SHP77 treated with DMSO at 0.1 percent for 48 hours (cell line): ENCODE results near the gene DIP2B.

Experiments used
- DNase-seq: peaks from one replicate; lab custom pipeline; 2025; lab: John Stamatoyannopoulos, UW

Gene DIP2B

DNA sequence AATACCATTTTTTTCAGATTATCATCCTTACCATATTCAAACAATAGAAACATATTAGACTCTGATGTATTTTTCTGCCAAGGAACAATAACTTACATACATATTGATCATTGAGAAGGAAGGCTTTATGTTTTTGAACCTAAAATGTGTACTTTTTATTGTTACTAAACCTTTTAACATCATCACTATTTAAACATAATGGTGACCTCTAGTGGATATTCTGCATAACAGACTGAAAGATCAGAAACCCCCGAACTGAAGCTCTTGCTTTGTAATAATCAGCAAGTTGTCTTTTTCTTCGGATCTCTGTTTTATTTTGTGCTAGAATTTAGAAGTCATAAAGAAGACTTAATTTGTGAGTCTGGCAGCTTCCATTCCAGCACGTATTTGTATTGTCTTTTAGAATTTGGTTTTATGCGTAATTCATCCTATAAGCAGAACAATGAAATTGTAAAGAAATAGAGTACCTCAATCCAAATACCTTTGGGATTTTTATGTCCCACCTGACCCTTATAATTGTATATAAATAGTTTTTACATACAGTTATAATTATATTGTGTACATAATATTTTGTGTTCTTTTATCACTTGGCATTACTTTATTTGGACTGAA, 133.2 kb downstream of the DIP2B start:
- no peak for DNase-seq

DNA sequence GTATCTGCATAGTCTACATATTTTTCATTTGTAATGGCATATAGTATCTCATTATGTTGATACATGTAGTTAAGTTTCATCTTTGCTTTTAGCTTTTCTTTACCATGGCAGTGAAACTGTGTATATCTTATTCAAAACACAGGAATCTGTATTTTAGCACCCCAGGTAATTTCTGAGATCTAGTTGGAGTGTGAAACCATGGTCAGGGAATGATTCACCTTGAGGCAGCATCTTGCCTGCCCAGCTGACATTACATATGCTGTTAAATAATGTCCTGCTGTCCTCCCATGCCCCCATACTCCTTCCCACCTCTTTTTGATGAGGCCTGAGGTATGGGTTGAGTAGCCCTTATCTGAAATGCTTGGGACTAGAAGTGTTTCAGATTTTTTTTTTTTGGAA, 133.7 kb downstream of the DIP2B start:
- DNase-seq, result no peak

DNA sequence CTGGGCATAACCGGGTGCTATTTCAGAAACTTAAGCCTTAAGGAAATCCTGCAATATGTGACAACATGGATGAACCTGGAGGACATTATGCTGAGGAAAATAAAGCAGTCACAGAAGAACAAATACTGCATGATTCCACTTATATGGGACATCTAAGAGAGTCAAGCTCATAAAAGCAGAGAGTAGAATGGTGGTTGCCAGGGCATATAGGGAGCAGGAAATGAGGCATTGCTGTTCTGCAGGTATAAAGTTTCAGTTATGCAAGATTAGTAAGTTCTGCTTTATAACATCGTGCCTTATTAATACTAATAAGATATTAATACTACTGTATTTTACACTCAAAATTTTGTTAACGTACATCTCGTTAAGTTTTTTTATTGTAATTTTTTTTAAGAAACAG, 134.9 kb downstream of the DIP2B start:
- DNase-seq, result no peak

DNA sequence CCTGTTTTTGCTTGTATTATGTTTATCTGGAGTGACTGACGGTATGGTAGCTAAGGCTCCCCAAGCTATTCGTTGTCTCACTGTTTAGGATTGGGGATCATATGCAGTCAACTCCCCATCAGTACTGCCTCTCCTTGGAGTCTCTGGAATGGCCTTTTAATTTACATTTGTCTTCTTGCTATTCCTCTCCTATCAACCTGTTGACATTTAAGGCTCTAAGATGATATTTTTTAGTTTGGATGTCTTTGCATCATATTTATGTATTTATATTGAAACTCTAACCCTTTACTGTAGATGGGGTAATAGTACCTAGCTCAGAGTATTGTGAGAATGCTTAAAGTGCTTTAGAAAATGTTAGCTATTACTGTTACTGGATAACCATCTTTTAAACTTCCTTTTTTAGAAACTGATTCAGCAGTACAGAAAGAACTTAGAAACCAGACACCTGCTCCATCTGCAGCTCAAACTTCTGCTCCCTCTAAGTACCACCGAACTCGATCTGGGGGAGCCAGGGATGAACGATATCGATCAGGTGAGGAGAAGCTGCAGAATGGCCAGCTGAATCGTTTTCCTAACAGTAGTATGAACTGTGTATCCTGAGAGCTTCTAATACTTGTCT, 135.6 kb downstream of the DIP2B start:
- DNase-seq, result no peak

DNA sequence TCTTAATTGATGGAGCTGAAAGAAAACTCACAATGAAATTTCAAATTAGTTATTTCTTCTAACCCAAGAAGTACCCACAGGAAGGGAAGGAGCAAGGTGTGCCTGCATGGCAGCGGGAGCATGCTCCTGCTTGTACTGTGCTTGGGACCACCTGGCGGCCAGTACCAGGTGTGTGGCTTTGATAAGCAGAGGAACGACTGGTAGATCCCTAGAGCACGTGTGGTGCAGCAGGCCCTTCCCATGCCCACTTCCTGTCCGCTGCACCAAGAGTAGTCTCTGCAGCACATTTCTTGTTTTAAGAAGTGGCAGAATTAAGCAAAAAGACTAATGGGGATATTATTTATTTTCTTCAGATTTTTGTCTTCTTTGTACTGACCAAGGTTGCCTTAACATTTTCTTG, 136.8 kb downstream of the DIP2B start:
- DNase-seq, result no peak

DNA sequence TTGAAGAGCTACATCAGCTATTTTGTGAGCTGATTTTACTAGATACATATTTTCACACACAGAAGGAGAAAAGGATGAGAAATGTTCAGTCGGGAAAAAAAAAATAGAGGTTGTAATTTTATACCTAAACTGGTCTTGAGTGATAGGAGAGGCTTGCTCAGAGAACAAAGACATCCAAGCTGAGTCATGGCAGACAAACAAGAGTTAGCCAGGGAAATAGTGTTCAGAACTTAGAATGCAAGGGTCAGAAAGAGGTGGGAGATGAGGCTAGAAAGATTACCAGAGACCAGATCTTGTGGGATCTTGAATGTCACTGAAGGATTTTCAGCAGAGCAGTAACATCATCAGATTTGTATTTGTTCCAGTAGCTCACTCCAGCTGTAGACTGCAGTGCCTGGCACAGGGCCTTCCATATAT, 137.3 kb downstream of the DIP2B start:
- no peak for DNase-seq

DNA sequence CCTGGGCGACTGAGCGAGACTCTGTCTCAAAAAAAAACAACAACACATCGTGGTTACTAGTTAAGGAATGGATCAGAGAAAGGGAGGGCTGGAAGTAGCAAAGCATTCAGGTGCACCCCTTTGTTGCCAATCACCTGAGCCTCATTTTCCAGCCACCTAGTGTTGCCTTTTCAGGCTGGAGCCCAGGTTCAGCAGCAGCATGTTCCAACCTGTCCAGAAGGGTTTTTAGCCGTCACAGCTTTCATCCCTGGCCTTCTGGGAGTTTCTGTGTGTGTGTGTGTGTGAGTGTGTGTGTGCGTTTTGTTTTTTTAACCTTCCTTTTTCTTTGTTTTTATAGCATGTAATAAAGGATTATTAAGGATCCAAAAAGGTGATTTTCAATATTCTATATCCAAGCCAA, 138.0 kb downstream of the DIP2B start:
- no peak for DNase-seq

DNA sequence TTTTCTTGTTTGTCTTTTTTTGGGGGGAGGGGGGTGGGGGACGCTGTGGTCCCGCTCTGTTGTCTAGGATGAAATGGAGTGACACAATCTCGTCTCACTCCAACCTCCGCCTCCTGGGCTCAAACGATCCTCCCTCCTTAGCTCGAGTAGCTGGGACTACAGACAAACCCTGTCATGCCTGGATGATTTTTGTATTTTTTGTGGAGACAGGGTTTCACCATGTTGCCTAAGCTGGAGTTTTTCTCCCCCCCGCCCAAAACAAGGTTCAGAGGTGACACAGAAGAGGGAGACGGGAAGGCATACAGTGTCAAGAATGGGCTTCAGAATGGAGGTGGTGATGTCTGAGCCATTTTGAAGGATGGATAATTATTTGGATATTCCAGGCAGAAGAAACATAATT, 142.2 kb downstream of the DIP2B start:
- DNase-seq, result no peak

DNA sequence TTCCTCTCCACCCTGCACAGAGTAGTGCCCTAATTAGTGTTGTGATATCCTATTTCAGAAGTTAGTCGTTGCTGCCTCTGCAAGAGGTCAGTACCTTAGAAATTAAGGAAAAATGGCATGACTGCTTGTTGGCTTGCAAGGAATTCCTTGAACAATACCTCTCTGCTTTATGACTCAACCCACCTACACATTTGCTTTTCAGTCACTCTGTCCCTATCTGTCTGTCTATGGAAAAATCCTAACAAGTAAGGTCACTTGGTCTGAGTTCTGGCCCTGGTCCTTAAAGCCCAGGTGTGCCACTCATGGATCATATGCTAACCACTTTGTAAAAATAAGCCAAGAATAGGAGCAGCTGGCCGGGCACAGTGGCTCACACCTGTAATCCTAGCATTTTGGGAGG, 142.7 kb downstream of the DIP2B start:
- DNase-seq, result no peak

DNA sequence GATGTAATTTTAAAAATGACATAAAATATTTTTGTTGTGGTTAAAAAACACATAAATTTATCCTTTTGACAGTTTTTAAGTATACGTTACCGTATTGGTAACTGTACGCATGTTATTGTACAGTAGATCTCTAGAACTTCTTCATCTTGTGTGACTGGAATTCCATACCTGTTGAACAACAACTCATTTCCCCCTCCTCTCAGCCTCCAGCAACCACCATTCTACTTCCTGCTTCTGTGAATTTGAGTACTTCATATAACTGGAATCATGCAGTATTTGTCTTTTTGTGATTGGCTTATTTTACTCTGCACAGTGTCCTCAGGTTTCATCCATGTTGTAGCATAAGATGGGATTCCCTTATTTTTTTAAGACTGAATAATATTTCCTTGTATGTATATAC, 145.5 kb downstream of the DIP2B start:
- no peak for DNase-seq

DNA sequence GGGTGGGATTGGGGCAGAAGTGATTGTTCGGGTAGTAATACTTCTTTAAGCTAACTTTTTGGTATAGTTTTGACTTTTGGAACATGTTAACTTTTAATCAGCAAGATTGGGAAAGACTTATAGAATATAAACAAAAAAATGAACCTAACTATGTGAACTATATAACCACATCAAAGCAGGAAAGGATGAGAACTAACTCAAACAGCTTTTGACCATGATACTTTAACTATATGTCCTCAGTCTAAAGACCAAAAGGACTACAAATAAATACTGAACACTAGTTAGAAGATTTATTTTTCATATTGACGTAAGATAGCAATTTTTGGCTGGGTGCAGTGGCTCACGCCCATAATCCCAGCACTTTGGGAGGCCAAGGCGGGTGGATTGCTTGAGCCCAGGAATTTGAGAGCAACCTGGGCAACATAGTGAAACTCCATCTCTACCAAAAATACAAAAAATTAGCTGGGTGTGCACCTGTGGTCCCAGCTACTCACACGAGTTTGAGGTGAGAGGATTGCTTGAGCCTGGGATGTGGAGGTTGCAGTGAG, 150.7 kb downstream of the DIP2B start:
- no peak for DNase-seq

DNA sequence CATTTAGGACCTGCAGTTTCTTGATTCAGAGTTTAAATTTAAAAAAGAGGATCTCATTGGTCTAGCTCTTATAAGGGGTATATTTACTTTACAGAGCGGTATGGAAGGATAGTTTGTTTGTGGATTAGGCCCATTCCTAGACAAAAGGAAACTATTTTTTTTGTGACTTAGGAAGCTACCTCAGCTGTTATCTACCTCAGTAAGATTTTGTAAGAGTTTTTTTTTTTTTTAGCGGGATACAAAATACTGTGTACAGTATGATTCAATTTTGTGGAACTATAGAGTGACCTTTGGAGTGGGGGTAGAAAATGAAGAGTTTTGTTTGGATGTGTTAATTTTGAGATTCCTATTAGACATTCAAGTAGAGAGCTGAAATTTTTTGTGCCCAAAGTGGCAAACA, 154.5 kb downstream of the DIP2B start:
- no peak for DNase-seq

DNA sequence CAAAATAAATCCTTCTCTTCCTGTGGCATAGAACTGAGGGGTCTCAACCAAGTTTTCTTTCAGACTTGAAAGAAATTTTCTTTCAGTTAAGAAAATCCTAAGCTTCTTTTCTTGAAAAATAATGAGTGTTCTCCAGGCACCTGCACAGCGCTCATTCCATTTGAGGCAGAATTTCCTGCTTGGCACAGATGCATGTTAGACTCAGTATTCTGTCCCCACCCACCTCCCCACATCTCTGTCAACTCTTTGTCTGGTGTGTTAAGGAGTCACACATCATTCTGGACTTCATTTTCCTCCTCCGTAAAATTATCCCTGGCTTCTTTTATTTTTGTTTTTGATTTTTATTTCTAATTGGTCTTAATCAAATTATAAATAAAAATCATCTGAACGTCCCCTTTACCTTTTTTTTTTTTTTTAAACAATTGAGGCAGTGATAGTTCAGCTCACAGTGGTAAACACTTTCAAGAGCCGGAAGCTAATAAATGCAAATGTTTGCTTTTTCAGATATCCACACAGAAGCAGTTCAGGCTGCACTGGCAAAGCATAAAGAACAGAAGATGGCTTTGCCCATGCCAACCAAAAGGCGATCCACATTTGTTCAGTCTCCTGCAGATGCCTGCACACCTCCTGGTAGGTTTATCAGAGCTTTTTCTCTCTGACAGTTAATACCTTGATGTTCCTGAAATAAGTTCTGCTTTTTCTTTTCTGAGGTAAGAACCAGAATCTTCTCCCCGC, 155.1 kb downstream of the DIP2B start:
- no peak for DNase-seq

DNA sequence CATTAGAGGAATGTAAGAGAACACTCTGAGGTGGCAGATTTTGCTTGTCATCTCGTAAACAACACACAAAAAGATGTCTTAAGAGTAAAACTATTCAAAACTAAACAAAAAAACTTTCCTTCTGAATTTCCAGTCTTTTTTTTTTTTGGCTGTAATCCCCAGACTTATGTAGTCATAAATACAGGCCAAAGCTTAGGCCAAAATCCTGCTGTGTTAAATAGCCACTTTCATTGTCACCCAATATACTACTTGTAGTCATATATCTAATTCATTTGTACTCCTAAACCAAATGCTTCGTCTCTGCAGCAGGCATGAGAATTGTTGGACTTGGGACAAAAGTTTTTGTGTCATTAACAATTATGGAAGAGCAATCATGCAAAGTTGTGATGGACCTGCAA, 155.6 kb downstream of the DIP2B start:
- no peak for DNase-seq

DNA sequence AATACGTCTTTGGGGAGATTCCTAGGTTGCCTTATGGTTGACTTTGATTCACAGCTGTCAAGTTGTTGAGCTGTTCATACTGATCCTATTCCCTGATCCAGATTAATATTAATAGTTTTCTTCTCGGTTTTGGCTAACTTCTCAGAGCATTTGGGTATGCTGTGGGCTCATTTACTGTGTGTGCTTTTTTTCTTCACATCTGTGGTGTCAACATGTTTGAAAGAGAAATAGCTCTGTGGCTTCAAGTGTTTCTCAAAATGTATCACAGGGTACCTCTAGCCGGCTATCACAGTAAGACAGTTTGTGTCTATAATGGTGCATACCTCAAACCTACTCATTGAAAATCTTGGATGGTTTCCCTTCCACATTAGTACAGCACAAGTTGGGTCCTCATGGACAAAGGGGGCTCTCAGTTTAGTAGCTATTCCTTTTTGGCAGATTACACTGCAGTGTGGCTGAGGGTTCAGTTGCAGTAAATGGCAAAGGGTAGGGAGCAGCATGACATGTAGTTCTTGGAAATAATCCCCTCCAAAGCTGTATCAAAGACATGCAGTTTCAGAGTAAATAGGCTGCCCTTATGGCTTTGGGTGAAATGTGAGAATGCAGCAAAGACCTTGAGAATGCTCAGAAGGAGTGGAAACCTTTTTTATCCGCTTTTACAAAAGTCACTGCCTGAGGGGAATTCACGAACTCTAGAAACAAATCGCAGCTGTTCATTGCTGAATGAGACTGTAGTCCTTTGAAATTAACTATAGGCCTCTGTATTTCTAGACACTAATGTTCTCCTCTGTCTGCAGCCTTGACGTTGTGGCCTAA, 156.7 kb downstream of the DIP2B start:
- no peak for DNase-seq

DNA sequence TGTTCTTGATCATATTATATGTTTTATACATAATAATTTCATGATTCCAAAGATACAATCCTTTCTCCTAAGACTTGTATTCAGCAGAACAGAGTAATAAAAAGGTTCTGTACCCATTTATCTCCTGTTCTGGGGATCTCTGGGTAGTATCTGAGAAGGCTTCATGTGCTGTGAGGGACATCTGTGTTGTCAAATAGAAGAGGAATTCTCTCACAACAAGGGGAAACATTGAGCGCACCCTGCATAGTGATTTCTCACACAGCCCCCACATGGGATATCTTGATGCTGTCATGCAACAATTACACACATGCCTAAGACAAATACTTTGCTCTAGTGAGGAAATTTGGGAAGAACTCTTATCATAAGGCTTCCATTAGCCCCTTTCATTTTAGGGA, 157.3 kb downstream of the DIP2B start:
- no peak for DNase-seq

DNA sequence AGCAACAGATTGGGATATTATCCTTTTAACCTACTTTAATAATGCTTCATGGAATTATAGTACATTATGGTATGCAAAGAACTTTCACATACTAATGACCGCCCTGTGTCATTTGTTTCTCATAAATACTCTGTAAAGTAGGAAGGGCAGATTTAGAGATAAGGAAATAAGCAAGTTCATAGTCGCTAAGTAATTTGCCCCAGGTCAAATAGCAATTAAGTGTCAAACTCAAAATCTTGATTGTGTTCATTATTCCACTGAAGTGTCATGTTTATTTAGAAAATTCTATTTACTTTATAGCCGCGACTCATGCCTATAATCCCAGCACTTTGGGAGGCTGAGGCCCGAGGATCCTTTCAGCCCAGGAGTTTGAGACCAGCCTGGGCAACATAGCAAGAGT, 160.4 kb downstream of the DIP2B start:
- DNase-seq, result no peak

DNA sequence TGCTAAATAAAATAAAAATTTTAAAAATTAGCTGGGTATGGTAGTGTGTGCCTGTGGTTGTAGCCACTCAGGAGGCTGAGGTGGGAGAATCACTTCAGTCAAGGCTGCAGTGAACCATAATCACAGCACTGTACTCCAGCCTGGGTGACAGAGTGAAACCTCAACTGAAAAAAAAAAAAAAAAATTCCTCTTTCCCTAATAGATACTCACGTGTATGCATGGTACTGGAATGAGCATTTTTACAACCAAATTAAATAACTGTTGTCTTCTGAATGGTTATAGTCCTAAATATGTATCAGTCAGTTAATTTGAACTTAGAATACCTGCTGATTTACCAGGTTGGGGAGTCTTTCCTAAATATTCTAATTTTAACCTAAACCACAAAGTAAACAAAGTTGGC, 160.8 kb downstream of the DIP2B start:
- no peak for DNase-seq

DNA sequence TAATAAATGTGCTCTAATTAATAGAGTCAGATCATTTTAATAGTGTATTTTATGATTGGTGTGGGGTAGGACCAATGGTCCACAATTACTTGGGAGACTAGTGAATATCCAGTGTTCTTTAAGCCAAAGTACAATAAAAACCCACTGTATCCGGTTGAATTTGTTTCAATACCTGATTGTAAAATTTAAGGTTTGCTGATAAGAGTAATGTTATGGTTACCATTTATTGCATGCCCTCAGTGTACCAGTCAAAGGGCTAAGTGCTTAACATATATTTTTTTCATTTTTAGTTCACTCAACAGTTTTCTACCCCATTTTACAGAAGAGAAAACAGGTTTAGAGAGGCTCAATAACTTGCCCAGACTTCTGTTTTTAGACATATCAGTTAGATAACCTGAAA, 161.2 kb downstream of the DIP2B start:
- DNase-seq, result no peak

DNA sequence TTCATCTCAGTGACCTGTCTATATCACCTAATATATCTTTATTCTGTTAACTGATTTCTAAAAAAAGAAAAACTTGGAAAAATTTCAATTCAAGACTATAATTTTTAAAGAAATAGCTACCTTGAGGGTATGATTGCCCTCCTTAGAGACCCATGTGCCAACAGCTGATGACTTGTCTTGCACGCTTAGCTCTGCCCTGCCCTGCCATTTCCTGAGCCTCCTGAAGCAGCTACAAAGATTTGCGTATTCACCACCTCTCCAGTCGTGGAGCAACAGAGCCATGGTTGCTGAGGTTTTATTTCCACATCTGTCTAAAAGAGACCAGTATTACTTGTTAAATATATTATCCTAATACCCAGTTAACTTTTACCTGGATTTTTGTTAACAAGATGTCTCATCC, 167.4 kb downstream of the DIP2B start:
- DNase-seq, result no peak

DNA sequence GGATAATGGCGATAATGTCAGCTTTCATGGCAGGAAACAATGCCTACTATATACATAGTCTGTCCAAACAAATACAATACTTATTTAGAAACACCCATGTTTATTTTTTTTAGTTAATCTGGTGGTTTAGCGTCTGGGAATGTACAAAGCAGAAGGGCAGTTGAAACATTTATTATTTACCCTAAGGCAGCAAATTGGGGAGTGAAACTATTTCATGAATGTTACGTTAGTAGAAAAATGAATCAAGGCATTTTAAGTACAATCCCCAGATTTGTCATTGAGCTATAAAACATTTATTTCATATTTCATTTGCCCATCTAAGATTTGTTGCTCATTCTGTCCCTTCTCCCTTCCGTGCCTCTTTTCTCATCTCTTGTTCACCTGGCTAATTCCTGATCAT, 172.0 kb downstream of the DIP2B start:
- no peak for DNase-seq

DNA sequence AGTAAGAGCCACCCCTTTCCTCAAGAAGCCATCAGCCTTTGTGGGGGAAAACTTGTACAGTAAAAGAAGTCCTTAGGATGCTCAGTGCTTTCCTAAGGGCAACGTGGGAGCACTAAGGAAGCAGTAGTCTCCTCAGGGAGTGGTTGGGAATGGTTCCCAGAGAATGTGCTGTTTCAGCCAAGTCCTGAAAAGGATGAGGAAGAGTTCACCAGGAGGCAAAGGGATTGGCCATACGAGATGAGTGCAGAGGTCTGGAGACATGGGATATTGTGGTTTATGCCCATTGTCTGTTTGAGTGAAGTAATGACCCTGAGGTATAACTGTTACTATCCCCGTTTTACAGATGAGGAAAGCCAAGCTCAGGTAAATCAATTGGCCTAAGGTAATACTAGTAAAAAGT, 173.1 kb downstream of the DIP2B start:
- DNase-seq, result no peak
